Nephron (organoid): Measurements from ENCODE around the gene CDRT15L2.
A peak's percentile ranks its signal among the peaks of the same experiment; 100 is the strongest.
"Not testable (repeated sequence)": the region's sequence is repeated elsewhere in the genome, so short reads cannot be mapped to it uniquely, and the experiment has no call there.

Source experiments
- H3K27ac Mint-ChIP-seq, 3 experiments: 2 replicates each; pipeline ENCODE4 v1.8.0; 2020; ENCODE audit warnings: mixed read lengths in 3 of 3, mild to moderate bottlenecking in 2 of 3, moderate library complexity in 1 of 3
- H3K27me3 Mint-ChIP-seq: 2 replicates; pipeline ENCODE4 v1.8.0; 2021; ENCODE audit warnings: low read depth, mild to moderate bottlenecking, moderate library complexity, mixed read lengths
- H3K36me3 Mint-ChIP-seq: 2 replicates; pipeline ENCODE4 v1.8.0; 2020; ENCODE audit warnings: low read depth, mixed read lengths
- H3K4me1 Mint-ChIP-seq: 2 replicates; pipeline ENCODE4 v1.8.0; 2020; ENCODE audit warnings: mixed read lengths
- H3K4me3 Mint-ChIP-seq, 3 experiments: 2 replicates each; pipeline ENCODE4 v1.8.0; 2020; ENCODE audit warnings: mild to moderate bottlenecking in 3 of 3, mixed read lengths in 3 of 3, moderate library complexity in 2 of 3
- H3K9me3 Mint-ChIP-seq: 2 replicates; pipeline ENCODE4 v1.8.0; 2020; ENCODE audit warnings: mixed read lengths

CDRT15L2 gene

GRCh38 chr17:20579424-20579823 lies at the start of gene CDRT15L2:
Gene CDRT15L2, plus strand, starts transcription at chr17:20579724. Its CDS starts 20 bp downstream, at chr17:20579744.
- not testable (repeated sequence) for H3K27ac Mint-ChIP-seq, H3K9me3 Mint-ChIP-seq, H3K4me3 Mint-ChIP-seq, H3K27me3 Mint-ChIP-seq, H3K36me3 Mint-ChIP-seq, H3K4me1 Mint-ChIP-seq

GRCh38 chr17:20530104-20530503 lies 49.4 kb upstream of the CDRT15L2 start:
- H3K27me3 Mint-ChIP-seq, H3K36me3 Mint-ChIP-seq, H3K9me3 Mint-ChIP-seq: not testable (repeated sequence)
- Mint-ChIP-seq H3K4me3 (peak overlapping the region; percentile 88 to 93 (median 93)), H3K27ac (peak overlapping the region; percentile 98 to 99 (median 99)), H3K4me1 (peaks cover 11% of the 10 kb centered on the region)

GRCh38 chr17:20532544-20533090 lies 46.9 kb upstream of the CDRT15L2 start:
- not testable (repeated sequence) for H3K27me3 Mint-ChIP-seq

GRCh38 chr17:20533206-20533605 lies 46.3 kb upstream of the CDRT15L2 start:
- not testable (repeated sequence) for H3K36me3 Mint-ChIP-seq
- Mint-ChIP-seq H3K27ac (peak overlapping the region; percentile 98 to 99 (median 99)), H3K4me3 (peak overlapping the region; percentile 96 to 97 (median 97))

More at GRCh38 chr17:20532544-20533090, 46.9 kb upstream of the CDRT15L2 start:
- H3K27ac Mint-ChIP-seq: peak overlapping the region; percentile 98 to 99 (median 99)
- H3K36me3 Mint-ChIP-seq, H3K9me3 Mint-ChIP-seq: not testable (repeated sequence)
- peak overlapping the region; percentile 96 to 97 (median 97) for H3K4me3 Mint-ChIP-seq
- peaks cover 13% of the 10 kb centered on the region for H3K4me1 Mint-ChIP-seq

GRCh38 chr17:20534711-20535550 lies 44.6 kb upstream of the CDRT15L2 start:
- H3K36me3 Mint-ChIP-seq, H3K27me3 Mint-ChIP-seq, H3K9me3 Mint-ChIP-seq: not testable (repeated sequence)
- peak overlapping the region; percentile 32 to 87 (median 57) for H3K27ac Mint-ChIP-seq
- H3K4me1 Mint-ChIP-seq: peaks cover 13% of the 10 kb centered on the region
- H3K4me3 Mint-ChIP-seq: peak overlapping the region; percentile 61 to 77 (median 75)

More at GRCh38 chr17:20533206-20533605, 46.3 kb upstream of the CDRT15L2 start:
- not testable (repeated sequence) for H3K27me3 Mint-ChIP-seq, H3K9me3 Mint-ChIP-seq
- H3K4me1 Mint-ChIP-seq: peaks cover 13% of the 10 kb centered on the region

- H3K27ac Mint-ChIP-seq, H3K27me3 Mint-ChIP-seq, H3K4me1 Mint-ChIP-seq, H3K36me3 Mint-ChIP-seq, H3K9me3 Mint-ChIP-seq, H3K4me3 Mint-ChIP-seq: not testable (repeated sequence)
These were observed 39.1 kb upstream of the CDRT15L2 start for GRCh38 chr17:20540414-20540813.

- not testable (repeated sequence) for H3K4me3 Mint-ChIP-seq, H3K27me3 Mint-ChIP-seq, H3K36me3 Mint-ChIP-seq, H3K4me1 Mint-ChIP-seq, H3K9me3 Mint-ChIP-seq
- peak overlapping the region in 1 of 3 experiments; percentile 49 for H3K27ac Mint-ChIP-seq
These were observed 38.7 kb upstream of the CDRT15L2 start for GRCh38 chr17:20540865-20541264.

GRCh38 chr17:20541853-20542546 lies 37.5 kb upstream of the CDRT15L2 start:
- peak overlapping the region in 2 of 3 experiments; percentile 5 to 12 for H3K27ac Mint-ChIP-seq
- H3K4me3 Mint-ChIP-seq, H3K27me3 Mint-ChIP-seq, H3K4me1 Mint-ChIP-seq, H3K9me3 Mint-ChIP-seq, H3K36me3 Mint-ChIP-seq: not testable (repeated sequence)

GRCh38 chr17:20547923-20548322 lies 31.6 kb upstream of the CDRT15L2 start:
- H3K36me3 Mint-ChIP-seq, H3K4me3 Mint-ChIP-seq, H3K27me3 Mint-ChIP-seq, H3K27ac Mint-ChIP-seq, H3K4me1 Mint-ChIP-seq, H3K9me3 Mint-ChIP-seq: not testable (repeated sequence)

- H3K9me3 Mint-ChIP-seq, H3K27me3 Mint-ChIP-seq, H3K4me3 Mint-ChIP-seq, H3K36me3 Mint-ChIP-seq, H3K4me1 Mint-ChIP-seq, H3K27ac Mint-ChIP-seq: not testable (repeated sequence)
These were observed 26.6 kb upstream of the CDRT15L2 start for GRCh38 chr17:20552920-20553319.

- not testable (repeated sequence) for H3K27ac Mint-ChIP-seq, H3K27me3 Mint-ChIP-seq, H3K4me1 Mint-ChIP-seq, H3K4me3 Mint-ChIP-seq, H3K36me3 Mint-ChIP-seq, H3K9me3 Mint-ChIP-seq
These were observed 24.8 kb upstream of the CDRT15L2 start for GRCh38 chr17:20554728-20555127.

- H3K9me3 Mint-ChIP-seq, H3K27ac Mint-ChIP-seq, H3K36me3 Mint-ChIP-seq, H3K4me3 Mint-ChIP-seq, H3K27me3 Mint-ChIP-seq, H3K4me1 Mint-ChIP-seq: not testable (repeated sequence)
These were observed 24.2 kb upstream of the CDRT15L2 start for GRCh38 chr17:20555135-20556010.

GRCh38 chr17:20558096-20558495 lies 21.4 kb upstream of the CDRT15L2 start:
- not testable (repeated sequence) for H3K36me3 Mint-ChIP-seq, H3K27me3 Mint-ChIP-seq, H3K4me3 Mint-ChIP-seq, H3K27ac Mint-ChIP-seq, H3K4me1 Mint-ChIP-seq, H3K9me3 Mint-ChIP-seq

- H3K4me3 Mint-ChIP-seq: not testable (repeated sequence)
These were observed 20.5 kb upstream of the CDRT15L2 start for GRCh38 chr17:20559018-20559417.

More at GRCh38 chr17:20559018-20559417, 20.5 kb upstream of the CDRT15L2 start:
- not testable (repeated sequence) for H3K4me1 Mint-ChIP-seq, H3K36me3 Mint-ChIP-seq, H3K9me3 Mint-ChIP-seq, H3K27me3 Mint-ChIP-seq, H3K27ac Mint-ChIP-seq
